Measurements from ENCODE around the gene SAMSN1.

The SAMSN1 gene

DNA sequence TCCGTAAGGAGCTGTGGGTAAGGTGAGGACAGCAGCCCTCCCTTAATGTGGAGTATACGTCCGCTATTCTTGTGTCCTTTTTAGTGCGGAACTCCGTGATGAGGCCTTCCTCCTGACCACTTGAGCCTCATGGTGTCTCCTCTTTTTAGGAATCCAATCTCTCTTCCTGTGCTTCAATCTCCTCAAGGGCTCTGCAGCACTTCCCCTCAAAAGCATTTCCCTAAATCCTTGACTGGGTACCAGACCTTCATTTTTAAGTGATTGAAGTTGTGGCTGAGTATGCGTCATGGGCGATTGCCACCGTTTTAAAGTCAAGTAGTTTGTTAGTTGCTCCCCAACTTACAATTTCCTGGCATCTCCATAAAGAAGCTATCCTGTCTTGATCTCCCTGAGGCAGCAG is 62.8 kb downstream of the SAMSN1 start:
- no peak overlapping the region for H3K4me3 ChIP-seq (replicated peaks in 1 of 2; ENCODE audit: low read depth in 2 of 2, low read length in 2 of 2)
- no peak for DNase-seq (ENCODE audit: low read depth in 2 of 2)
- no peak for TF ChIP-seq CTCF (IDR thresholded peaks at IDR 0.05; ENCODE audit: low read depth, low read length)

- no peak overlapping the region for H3K4me3 ChIP-seq (replicated peaks in 1 of 2; ENCODE audit: low read depth in 2 of 2, low read length in 2 of 2)
- no peak for DNase-seq (ENCODE audit: low read depth in 2 of 2)
- no peak for TF ChIP-seq CTCF (IDR thresholded peaks at IDR 0.05; ENCODE audit: low read depth, low read length)
Measured at GRCh38 chr21:14482165-14482564, 64.0 kb downstream of the SAMSN1 start.

- H3K4me3 ChIP-seq (replicated peaks in 1 of 2; ENCODE audit: low read depth in 2 of 2, low read length in 2 of 2) = no peak overlapping the region
- TF ChIP-seq CTCF (IDR thresholded peaks at IDR 0.05; ENCODE audit: low read depth, low read length) = no peak
- DNase-seq (ENCODE audit: low read depth in 2 of 2) = peak; percentile 3 to 26
Measured at GRCh38 chr21:14480411-14481031, 65.6 kb downstream of the SAMSN1 start.

DNA sequence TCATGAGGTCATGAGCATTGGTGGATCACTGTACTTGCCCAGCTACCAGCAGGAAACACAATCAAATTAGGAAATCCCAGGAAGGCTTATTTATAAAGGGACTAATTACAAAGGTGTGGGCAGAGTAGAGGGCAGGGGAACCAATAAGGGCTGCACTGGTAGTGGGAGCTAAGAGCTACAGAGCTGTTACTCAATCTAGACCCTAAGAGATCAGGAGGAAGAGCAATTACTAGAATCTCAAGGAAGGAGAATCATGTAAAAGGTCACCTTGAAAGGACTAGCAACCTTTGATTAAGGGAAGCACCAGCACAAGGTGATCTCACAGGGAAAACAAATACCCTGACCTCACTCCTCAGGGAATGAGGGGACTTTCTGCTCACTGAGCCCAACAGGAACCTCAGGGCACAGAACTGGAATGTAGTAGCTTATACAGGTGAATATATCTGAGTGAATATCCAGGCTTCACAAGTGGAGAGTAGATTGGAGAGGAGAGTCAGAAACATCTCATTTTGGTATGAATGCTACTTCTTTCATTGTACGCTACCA is 66.8 kb downstream of the SAMSN1 start:
- no peak for DNase-seq (ENCODE audit: low read depth in 2 of 2)
- no peak overlapping the region for H3K4me3 ChIP-seq (replicated peaks in 1 of 2; ENCODE audit: low read depth in 2 of 2, low read length in 2 of 2)
- TF ChIP-seq CTCF (IDR thresholded peaks at IDR 0.05; ENCODE audit: low read depth, low read length) = no peak

DNA sequence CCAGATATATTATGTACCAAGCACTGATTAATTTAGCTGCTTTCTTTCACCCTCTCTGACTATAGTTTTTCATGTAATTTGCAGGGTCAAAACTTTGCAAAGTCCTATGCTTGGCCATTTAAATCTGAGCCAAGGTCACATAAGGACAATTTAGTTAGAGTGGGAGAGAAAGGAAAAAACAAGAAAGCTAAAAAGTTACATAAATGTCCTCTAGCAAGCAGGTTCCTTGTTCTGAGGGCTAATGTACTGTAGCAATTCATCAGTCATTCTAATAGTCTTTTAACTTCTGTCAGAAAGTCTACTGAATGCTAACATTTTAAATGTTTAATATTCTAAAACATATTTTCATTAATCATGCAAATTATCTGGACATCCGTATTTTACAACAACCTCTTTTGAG is 68.3 kb downstream of the SAMSN1 start:
- TF ChIP-seq CTCF (IDR thresholded peaks at IDR 0.05; ENCODE audit: low read depth, low read length) = no peak
- DNase-seq (ENCODE audit: low read depth in 2 of 2) = no peak
- no peak overlapping the region for H3K4me3 ChIP-seq (replicated peaks in 1 of 2; ENCODE audit: low read depth in 2 of 2, low read length in 2 of 2)

DNA sequence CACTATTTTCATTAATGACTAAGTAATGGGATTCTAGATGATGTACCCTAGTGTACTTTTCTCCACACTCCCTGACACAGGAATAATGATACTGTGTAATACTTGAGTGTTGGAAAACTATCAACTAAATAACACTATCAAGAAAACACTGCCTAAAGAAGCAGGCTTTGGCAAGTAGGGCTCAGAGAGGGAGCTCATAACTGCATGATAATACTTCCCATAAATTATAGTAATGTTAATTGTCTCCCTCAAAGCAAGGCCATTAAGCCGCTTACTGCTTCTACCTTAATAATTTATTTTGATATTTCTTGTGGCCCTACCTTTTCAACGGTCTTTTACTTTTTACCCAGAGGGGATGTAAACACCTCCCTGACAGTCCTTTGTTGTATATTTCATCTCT is 69.0 kb downstream of the SAMSN1 start:
- no peak for TF ChIP-seq CTCF (IDR thresholded peaks at IDR 0.05; ENCODE audit: low read depth, low read length)
- DNase-seq (ENCODE audit: low read depth in 2 of 2) = no peak
- no peak overlapping the region for H3K4me3 ChIP-seq (replicated peaks in 1 of 2; ENCODE audit: low read depth in 2 of 2, low read length in 2 of 2)

DNA sequence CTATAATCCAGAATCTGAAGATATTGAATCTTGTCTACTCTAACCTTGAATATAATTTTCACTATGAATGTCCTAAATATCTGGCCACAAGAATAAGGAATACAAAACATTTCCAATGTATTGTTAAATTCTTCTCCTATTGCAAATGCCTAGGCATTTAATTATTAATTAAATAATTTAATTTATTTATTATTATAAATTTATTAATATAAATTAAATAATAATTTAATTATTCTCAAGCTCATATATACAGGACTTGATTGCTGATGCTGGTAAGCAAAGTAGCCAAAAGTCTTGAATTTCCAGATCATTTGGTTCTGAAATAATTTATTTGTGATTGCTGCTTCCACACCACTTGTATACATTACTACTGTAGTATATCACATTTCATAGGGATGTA is 71.1 kb downstream of the SAMSN1 start:
- no peak for DNase-seq (ENCODE audit: low read depth in 2 of 2)
- no peak for TF ChIP-seq CTCF (IDR thresholded peaks at IDR 0.05; ENCODE audit: low read depth, low read length)
- no peak overlapping the region for H3K4me3 ChIP-seq (replicated peaks in 1 of 2; ENCODE audit: low read depth in 2 of 2, low read length in 2 of 2)
